Measurements from ENCODE around the gene SCYL3.
"Not testable (repeated sequence)": the region's sequence is repeated elsewhere in the genome, so short reads cannot be mapped to it uniquely, and the experiment has no call there.

Gene SCYL3

GRCh38 chr1:169812131-169812530, 81.6 kb downstream of the SCYL3 start:
- no peak for DNase-seq (ENCODE audit: low read depth)

GRCh38 chr1:169811418-169812035, 82.2 kb downstream of the SCYL3 start:
- not testable (repeated sequence) for DNase-seq (ENCODE audit: low read depth)

GRCh38 chr1:169809370-169810095, 84.2 kb downstream of the SCYL3 start:
- no peak for DNase-seq (ENCODE audit: low read depth)

GRCh38 chr1:169804941-169805340, 88.8 kb downstream of the SCYL3 start:
- no peak for DNase-seq (ENCODE audit: low read depth)

- no peak for DNase-seq (ENCODE audit: low read depth)
Observed at GRCh38 chr1:169802888-169803287, 90.8 kb downstream of the SCYL3 start.
